ENCODE data around the gene DMRTA2.

The DMRTA2 gene

GRCh38 chr1:50418600-50419109 is 4.6 kb downstream of the DMRTA2 start:
- Histone ChIP-seq H3K27ac (no peak overlapping the region), H3K27me3 (peaks cover 99% of the 10 kb centered on the region), H3K9me3 (peaks cover 89% of the 10 kb centered on the region), H3K4me3 (peak overlapping the region; percentile 31; the same call in 1 of the 2 replicates), H3K36me3 (no peaks in the 10 kb centered on the region), H3K9ac (no peak overlapping the region), H4K20me1 (no peaks in the 10 kb centered on the region), H3K4me1 (no peaks in the 10 kb centered on the region), H3K4me2 (no peak overlapping the region)
- no peak for TF ChIP-seq Cebpa-rat (IDR thresholded peaks at IDR 0.05)

GRCh38 chr1:50417946-50418599 is 5.2 kb downstream of the DMRTA2 start:
- no peaks in the 10 kb centered on the region for H3K4me1 ChIP-seq
- H3K9ac ChIP-seq: no peak overlapping the region
- no peaks in the 10 kb centered on the region for H4K20me1 ChIP-seq
- 0 out of 2 replicates have a peak overlapping the region, but pooled peaks have one; percentile 31 for H3K4me3 ChIP-seq
- no peak overlapping the region for H3K27ac ChIP-seq
- no peak for TF ChIP-seq Cebpa-rat (IDR thresholded peaks at IDR 0.05)
- peaks cover 93% of the 10 kb centered on the region for H3K27me3 ChIP-seq
- peaks cover 84% of the 10 kb centered on the region for H3K9me3 ChIP-seq
- H3K4me2 ChIP-seq: no peak overlapping the region
- H3K36me3 ChIP-seq: no peaks in the 10 kb centered on the region

DNA sequence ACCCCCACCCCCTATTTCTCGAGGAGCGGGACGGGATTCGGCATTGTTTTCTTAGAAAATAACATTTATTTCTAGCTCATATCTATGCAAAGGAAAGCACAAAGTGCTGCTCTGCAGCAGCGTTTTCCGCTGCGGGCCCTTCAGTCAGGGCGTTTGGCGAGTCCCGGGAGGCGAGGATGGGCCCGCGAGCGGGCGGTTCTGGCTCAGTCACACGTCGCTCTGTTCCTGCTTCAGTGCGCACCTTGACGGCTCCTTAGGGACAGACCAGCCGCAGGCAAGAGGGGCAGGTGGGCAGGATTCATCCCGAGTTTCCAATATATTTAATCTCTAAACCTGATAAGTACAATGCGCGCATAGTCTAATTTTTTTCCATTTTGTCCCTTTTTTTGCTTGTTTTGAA is 5.7 kb downstream of the DMRTA2 start:
- no peaks in the 10 kb centered on the region for H3K4me1 ChIP-seq
- no peak overlapping the region for H3K4me2 ChIP-seq
- no peaks in the 10 kb centered on the region for H4K20me1 ChIP-seq
- no peak overlapping the region for H3K4me3 ChIP-seq
- H3K36me3 ChIP-seq: no peaks in the 10 kb centered on the region
- no peak overlapping the region for H3K27ac ChIP-seq
- no peak overlapping the region for H3K9ac ChIP-seq
- peaks cover 88% of the 10 kb centered on the region for H3K27me3 ChIP-seq
- no peak for TF ChIP-seq Cebpa-rat (IDR thresholded peaks at IDR 0.05)
- peaks cover 78% of the 10 kb centered on the region for H3K9me3 ChIP-seq

- Histone ChIP-seq H3K9ac (no peak overlapping the region), H3K4me1 (no peaks in the 10 kb centered on the region), H3K9me3 (peaks cover 71% of the 10 kb centered on the region), H3K27ac (no peak overlapping the region), H3K36me3 (no peaks in the 10 kb centered on the region), H4K20me1 (no peaks in the 10 kb centered on the region), H3K4me3 (peak overlapping the region; percentile 42), H3K4me2 (no peak overlapping the region), H3K27me3 (peaks cover 81% of the 10 kb centered on the region)
- TF ChIP-seq Cebpa-rat (IDR thresholded peaks at IDR 0.05): no peak
These were observed 6.4 kb downstream of the DMRTA2 start for GRCh38 chr1:50416553-50417453.

GRCh38 chr1:50416150-50416527 is 7.1 kb downstream of the DMRTA2 start:
- Histone ChIP-seq H3K4me1 (no peaks in the 10 kb centered on the region), H3K4me2 (no peak overlapping the region), H3K27me3 (peaks cover 74% of the 10 kb centered on the region), H3K27ac (no peak overlapping the region), H3K9me3 (peaks cover 64% of the 10 kb centered on the region), H3K36me3 (no peaks in the 10 kb centered on the region), H3K4me3 (peak overlapping the region; percentile 42; the same call in 1 of the 2 replicates), H4K20me1 (no peaks in the 10 kb centered on the region), H3K9ac (no peak overlapping the region)
- no peak for TF ChIP-seq Cebpa-rat (IDR thresholded peaks at IDR 0.05)

GRCh38 chr1:50415235-50416149 is 7.8 kb downstream of the DMRTA2 start:
- peaks cover 68% of the 10 kb centered on the region for H3K27me3 ChIP-seq
- no peaks in the 10 kb centered on the region for H3K36me3 ChIP-seq
- H3K9me3 ChIP-seq: peaks cover 58% of the 10 kb centered on the region
- H3K9ac ChIP-seq: no peak overlapping the region
- TF ChIP-seq Cebpa-rat (IDR thresholded peaks at IDR 0.05): no peak
- H3K4me3 ChIP-seq: peak overlapping the region; percentile 42; the same call in 1 of the 2 replicates
- H3K4me2 ChIP-seq: no peak overlapping the region
- H3K4me1 ChIP-seq: no peaks in the 10 kb centered on the region
- no peak overlapping the region for H3K27ac ChIP-seq
- H4K20me1 ChIP-seq: no peaks in the 10 kb centered on the region

GRCh38 chr1:50414853-50415234 is 8.4 kb downstream of the DMRTA2 start:
- Histone ChIP-seq H3K27me3 (peaks cover 61% of the 10 kb centered on the region), H3K27ac (no peak overlapping the region), H3K9me3 (peaks cover 51% of the 10 kb centered on the region), H4K20me1 (no peaks in the 10 kb centered on the region), H3K9ac (no peak overlapping the region), H3K4me3 (no peak overlapping the region), H3K4me2 (no peak overlapping the region), H3K4me1 (no peaks in the 10 kb centered on the region), H3K36me3 (no peaks in the 10 kb centered on the region)
- TF ChIP-seq Cebpa-rat (IDR thresholded peaks at IDR 0.05): no peak

DNA sequence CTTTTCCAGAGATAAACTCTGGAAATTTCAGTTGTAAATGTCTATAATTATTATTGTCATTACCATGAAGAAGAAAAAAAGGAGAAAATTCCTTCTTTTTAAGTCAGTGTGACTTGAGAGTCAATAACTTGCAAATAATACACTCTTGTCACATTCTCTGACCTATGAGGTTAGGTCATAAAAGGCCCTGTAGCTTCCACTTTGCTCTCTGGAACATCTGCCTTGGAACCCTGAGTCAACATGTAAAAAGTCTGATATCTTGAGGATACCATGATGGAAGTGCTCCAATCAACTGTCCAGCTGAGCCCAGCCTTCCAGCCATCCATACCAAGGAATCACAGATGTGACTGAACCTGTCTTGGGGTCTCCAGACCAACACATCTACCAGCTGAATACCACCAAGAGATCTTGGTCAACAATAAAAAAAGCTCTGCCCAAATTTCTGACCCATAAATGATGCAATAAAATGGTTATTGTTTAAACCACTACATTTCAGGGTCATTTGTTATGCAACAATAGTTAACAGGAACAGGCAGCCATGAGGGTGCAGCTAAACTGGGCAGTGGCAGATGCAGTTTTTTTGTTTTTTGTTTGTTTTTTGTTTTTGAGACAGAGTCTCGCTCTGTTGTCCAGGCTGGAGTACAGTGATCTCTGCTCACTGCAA is 10.3 kb downstream of the DMRTA2 start:
- Histone ChIP-seq H3K4me2 (no peak overlapping the region), H3K36me3 (no peaks in the 10 kb centered on the region), H3K9ac (no peak overlapping the region), H3K27ac (no peak overlapping the region), H4K20me1 (no peaks in the 10 kb centered on the region), H3K4me1 (no peaks in the 10 kb centered on the region), H3K4me3 (no peak overlapping the region), H3K27me3 (peaks cover 42% of the 10 kb centered on the region), H3K9me3 (peaks cover 32% of the 10 kb centered on the region)
- TF ChIP-seq Cebpa-rat (IDR thresholded peaks at IDR 0.05): no peak

DNA sequence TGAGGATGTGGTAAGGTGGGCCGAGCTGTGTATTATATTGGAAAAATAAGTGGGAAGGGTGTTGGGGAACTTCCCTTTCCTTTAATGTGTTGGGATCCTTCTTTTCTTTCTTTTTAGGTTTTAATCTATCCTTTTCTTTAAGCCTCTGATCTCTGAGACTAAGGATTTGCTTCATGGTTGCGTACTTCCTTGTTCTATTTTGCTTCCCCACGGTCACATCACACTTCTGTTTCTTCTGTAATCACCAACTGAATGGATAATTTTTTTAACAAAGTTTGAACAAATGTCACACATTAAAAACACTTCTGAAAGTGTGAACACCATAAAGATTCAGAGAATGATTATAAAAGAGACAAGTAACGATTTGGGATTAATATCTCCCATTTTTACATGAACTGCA is 17.4 kb downstream of the DMRTA2 start:
- Histone ChIP-seq H3K4me3 (no peak overlapping the region), H3K27ac (no peak overlapping the region), H3K36me3 (no peaks in the 10 kb centered on the region), H3K4me2 (no peak overlapping the region), H3K9ac (no peak overlapping the region), H3K4me1 (no peaks in the 10 kb centered on the region), H4K20me1 (no peaks in the 10 kb centered on the region), H3K9me3 (no peaks in the 10 kb centered on the region), H3K27me3 (no peaks in the 10 kb centered on the region)
- TF ChIP-seq Cebpa-rat (IDR thresholded peaks at IDR 0.05): no peak
